Measurements from ENCODE around the gene PTGES3.

DNA sequence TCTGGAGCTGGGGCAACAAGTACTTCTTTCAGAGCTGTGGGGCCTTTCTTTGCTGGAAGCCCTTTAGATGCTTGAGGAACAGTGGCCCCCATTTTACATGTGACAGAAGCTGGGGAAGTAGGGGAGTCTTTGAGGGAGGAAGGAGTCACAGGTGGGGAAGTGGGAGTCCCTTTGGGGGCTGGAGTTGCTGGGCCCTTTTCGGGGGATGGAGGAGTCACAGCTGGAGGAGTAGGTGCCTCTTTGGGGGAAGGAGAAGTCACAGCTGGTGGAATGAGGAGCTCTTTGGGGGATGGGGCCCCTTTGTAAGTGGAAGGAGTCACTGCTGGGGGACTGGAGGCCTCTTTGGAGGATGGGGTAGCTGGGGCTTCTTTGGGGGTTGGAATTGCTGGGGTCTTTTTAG is 28.4 kb upstream of the PTGES3 start:
- TF ChIP-seq CTCF (IDR thresholded peaks at IDR 0.05) (no peak), EZH2 (IDR thresholded peaks at IDR 0.05) (no peak)
